H1 (cell line): ENCODE results near the gene SEMA5B. TPM values are rescaled to one million over a fixed set of nuclear protein-coding genes. Genes with fewer than 3 reads are reported as not detected.

ENCODE experiments used
- RAD21 ChIP-seq, 2 experiments: IDR thresholded peaks in 1 of 2; conservative IDR thresholded peaks in 1 of 2; 2 replicates each; pipeline ENCODE4 v1.6.1; 2011; ENCODE audit warnings: low read depth in 2 of 2, low read length in 2 of 2, improper control_type of control experiment in 1 of 2, inconsistent platforms in 1 of 2, mild to moderate bottlenecking in 1 of 2, moderate library complexity in 1 of 2
- SRF ChIP-seq: IDR thresholded peaks from 2 replicates; pipeline ENCODE4 v1.6.1; 2011; ENCODE audit warnings: mild to moderate bottlenecking, low read depth, low read length, moderate library complexity
- polyA plus RNA-seq, 7 experiments: library from polyadenylated mRNA; depleted of rRNA in 3 of 7; stranded (reverse) in 5 of 7; unstranded in 2 of 7; fragments of >200 nt in 5 of 7; fragments of 200-250 nt in 2 of 7; gene quantifications; 1 replicate in 5 of 7; 2 replicates in 1 of 7; 4 replicates in 1 of 7; pipeline versions ENCODE4 v1.2.1 to v1.2.3, GENCODE V29; 2011 to 2013; ENCODE audit warnings: missing spikeins in 2 of 7, mixed read lengths in 2 of 7
- total RNA-seq: library from RNA; stranded (reverse); fragmentation: NEBNext Ultra II Directional; extraction: Animal tissue kit (Norgen Biotek cat#: 25700); gene quantifications from 2 replicates; pipeline ENCODE4 v1.2.1, GENCODE V29; 2021

Gene SEMA5B
- total and polyA plus RNA-seq, 2 of the 8 experiments (the other 6 are each of a cell fraction or from before 2014, with no cell fraction given), result 13.1 to 22.4 TPM

- TF ChIP-seq RAD21 (IDR thresholded peaks at IDR 0.05 in 1 of 2, conservative IDR thresholded peaks at IDR 0.05 in 1 of 2; ENCODE audit: low read depth in 2 of 2, low read length in 2 of 2) (no peak), SRF (no peak)
Observed at GRCh38 chr3:123047062-123047319, 19.4 kb upstream of the SEMA5B start (continued).
